B cell (primary cell): ENCODE results near the gene FAM107B.

ENCODE experiments used
- EZH2 ChIP-seq: IDR thresholded peaks from 2 replicates; pipeline ENCODE4 v1.6.1; 2012; ENCODE audit warnings: borderline replicate concordance, low read depth, mild to moderate bottlenecking, moderate library complexity, low read length; ENCODE audit not compliant: insufficient read depth, poor library complexity, severe bottlenecking
- TF ChIP-seq, protein P1 (sequence below): fragments of 200-600 bp; IDR thresholded peaks from one replicate; pipeline ENCODE4 v1.8.0; 2022; ENCODE audit warnings: antibody characterized with exemption, mild to moderate bottlenecking

DNA sequence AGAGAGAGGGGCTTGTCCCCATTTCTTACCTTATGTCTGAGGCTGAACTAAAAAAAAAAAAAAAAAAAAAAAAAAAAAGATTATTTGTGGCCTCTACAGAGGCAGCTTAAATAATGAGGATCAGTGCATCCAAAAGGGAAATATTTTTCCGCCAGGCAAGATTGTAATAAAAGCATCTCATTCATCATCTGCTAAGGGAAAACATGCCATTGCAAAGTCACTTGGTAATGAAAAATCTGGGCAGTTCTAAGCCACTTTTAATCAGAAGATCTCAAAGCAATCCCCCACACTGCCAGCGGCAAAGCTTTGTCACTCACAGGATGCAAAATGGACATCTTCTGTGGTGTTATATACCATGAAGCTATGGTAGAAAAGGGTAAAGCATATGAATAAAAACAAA, 3.8 kb downstream of the FAM107B start:
- TF ChIP-seq, protein P1, sequence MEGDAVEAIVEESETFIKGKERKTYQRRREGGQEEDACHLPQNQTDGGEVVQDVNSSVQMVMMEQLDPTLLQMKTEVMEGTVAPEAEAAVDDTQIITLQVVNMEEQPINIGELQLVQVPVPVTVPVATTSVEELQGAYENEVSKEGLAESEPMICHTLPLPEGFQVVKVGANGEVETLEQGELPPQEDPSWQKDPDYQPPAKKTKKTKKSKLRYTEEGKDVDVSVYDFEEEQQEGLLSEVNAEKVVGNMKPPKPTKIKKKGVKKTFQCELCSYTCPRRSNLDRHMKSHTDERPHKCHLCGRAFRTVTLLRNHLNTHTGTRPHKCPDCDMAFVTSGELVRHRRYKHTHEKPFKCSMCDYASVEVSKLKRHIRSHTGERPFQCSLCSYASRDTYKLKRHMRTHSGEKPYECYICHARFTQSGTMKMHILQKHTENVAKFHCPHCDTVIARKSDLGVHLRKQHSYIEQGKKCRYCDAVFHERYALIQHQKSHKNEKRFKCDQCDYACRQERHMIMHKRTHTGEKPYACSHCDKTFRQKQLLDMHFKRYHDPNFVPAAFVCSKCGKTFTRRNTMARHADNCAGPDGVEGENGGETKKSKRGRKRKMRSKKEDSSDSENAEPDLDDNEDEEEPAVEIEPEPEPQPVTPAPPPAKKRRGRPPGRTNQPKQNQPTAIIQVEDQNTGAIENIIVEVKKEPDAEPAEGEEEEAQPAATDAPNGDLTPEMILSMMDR: no peak
- no peak for TF ChIP-seq EZH2
